Mesenchymal stem cell (in vitro differentiated cells and primary cell): ENCODE measurements around the gene ZNF207.
A peak's percentile ranks its signal among the peaks of the same experiment; 100 is the strongest.
"Not testable (repeated sequence)": the region's sequence is repeated elsewhere in the genome, so short reads cannot be mapped to it uniquely, and the experiment has no call there.

Source experiments
- DNase-seq: peaks from one replicate; pipeline ENCODE4 v3.0.0-alpha.2; 2013
- H2AFZ ChIP-seq: one replicate; pipeline ENCODE4 v1.6.1; 2013; ENCODE audit warnings: low read depth, mild to moderate bottlenecking, control low read depth, inconsistent platforms, low read length, moderate library complexity
- H2AK5ac ChIP-seq: 2 replicates; pipeline ENCODE4 v1.6.1; 2013; ENCODE audit warnings: low read length, moderate library complexity, mild to moderate bottlenecking, inconsistent platforms; ENCODE audit not compliant: severe bottlenecking
- H2BK120ac ChIP-seq: one replicate; pipeline ENCODE4 v1.6.1; 2013; ENCODE audit warnings: low read depth, mild to moderate bottlenecking, inconsistent platforms, low read length, moderate library complexity
- H2BK12ac ChIP-seq, 2 experiments: one replicate each; pipeline ENCODE4 v1.6.1; 2013; ENCODE audit warnings: inconsistent platforms in 2 of 2, low read length in 2 of 2, mild to moderate bottlenecking in 2 of 2, moderate library complexity in 2 of 2, control low read depth in 1 of 2
- H2BK15ac ChIP-seq: one replicate; pipeline ENCODE4 v1.6.1; 2013; ENCODE audit warnings: mild to moderate bottlenecking, low read depth, inconsistent platforms; ENCODE audit not compliant: poor library complexity, severe bottlenecking
- H2BK5ac ChIP-seq: 2 replicates; pipeline ENCODE4 v1.6.1; 2013; ENCODE audit warnings: low read depth, mild to moderate bottlenecking, low read length, control low read depth, inconsistent platforms; ENCODE audit not compliant: poor library complexity, severe bottlenecking
- H3K14ac ChIP-seq, 2 experiments: one replicate each; pipeline ENCODE4 v1.6.1; 2013; ENCODE audit warnings: inconsistent platforms in 2 of 2, low read length in 2 of 2, control low read depth in 1 of 2, mild to moderate bottlenecking in 1 of 2, moderate library complexity in 1 of 2
- H3K18ac ChIP-seq, 2 experiments: one replicate each; pipeline ENCODE4 v1.6.1; 2013; ENCODE audit warnings: inconsistent platforms in 2 of 2, low read length in 2 of 2, control low read depth in 1 of 2, low read depth in 1 of 2, mild to moderate bottlenecking in 1 of 2
- H3K23ac ChIP-seq, 2 experiments: one replicate each; pipeline ENCODE4 v1.6.1; 2013; ENCODE audit warnings: inconsistent platforms in 2 of 2, low read length in 2 of 2, mild to moderate bottlenecking in 2 of 2, moderate library complexity in 2 of 2, control low read depth in 1 of 2
- H3K27ac ChIP-seq: 2 replicates; pipeline ENCODE4 v1.5.1; 2013; ENCODE audit warnings: mild to moderate bottlenecking, moderate library complexity, low read length, control low read depth, inconsistent platforms; ENCODE audit not compliant: poor library complexity, severe bottlenecking
- H3K27me3 ChIP-seq, 2 experiments: 2 replicates each; pipeline versions ENCODE4 v1.6.1 to v1.7.0; 2013; ENCODE audit warnings: low read length in 2 of 2, mild to moderate bottlenecking in 2 of 2, moderate library complexity in 2 of 2, control low read depth in 1 of 2, inconsistent platforms in 1 of 2; ENCODE audit not compliant: control insufficient read depth in 1 of 2, insufficient read depth in 1 of 2
- H3K36me3 ChIP-seq, 2 experiments: 2 replicates each; pipeline versions ENCODE4 v1.6.1 to v1.7.0; 2013; ENCODE audit warnings: low read length in 2 of 2, control low read depth in 1 of 2, inconsistent platforms in 1 of 2, low read depth in 1 of 2, mild to moderate bottlenecking in 1 of 2; ENCODE audit not compliant: insufficient read depth in 2 of 2, control insufficient read depth in 1 of 2
- H3K4ac ChIP-seq, 2 experiments: one replicate each; pipeline ENCODE4 v1.6.1; 2013; ENCODE audit warnings: inconsistent platforms in 2 of 2, low read length in 2 of 2, mild to moderate bottlenecking in 2 of 2, moderate library complexity in 2 of 2, control low read depth in 1 of 2, low read depth in 1 of 2
- H3K4me1 ChIP-seq: 2 replicates; pipeline ENCODE4 v1.6.1; 2013; ENCODE audit warnings: low read depth, low read length, control low read depth; ENCODE audit not compliant: control insufficient read depth, insufficient read depth
- H3K4me2 ChIP-seq: 2 replicates; pipeline ENCODE4 v1.6.1; 2013; ENCODE audit warnings: low read length, mild to moderate bottlenecking, inconsistent platforms; ENCODE audit not compliant: poor library complexity, severe bottlenecking
- H3K4me3 ChIP-seq, 2 experiments: 2 replicates each; pipeline versions ENCODE4 v1.5.1 to v1.7.0; 2013; ENCODE audit warnings: low read length in 2 of 2, mild to moderate bottlenecking in 2 of 2, control low read depth in 1 of 2, low read depth in 1 of 2; ENCODE audit not compliant: insufficient read depth in 1 of 2
- H3K79me1 ChIP-seq: replicated peaks from 2 replicates; pipeline ENCODE4 v1.6.1; 2013; ENCODE audit warnings: mild to moderate bottlenecking, control low read depth, low read length, inconsistent platforms; ENCODE audit not compliant: poor library complexity, severe bottlenecking
- H3K9ac ChIP-seq: 2 replicates; pipeline ENCODE4 v1.7.0; 2013; ENCODE audit warnings: mild to moderate bottlenecking, low read length, moderate library complexity
- H3K9me3 ChIP-seq: 2 replicates; pipeline ENCODE4 v1.7.0; 2013; ENCODE audit warnings: mild to moderate bottlenecking, low read length; ENCODE audit not compliant: control insufficient read depth
- H4K8ac ChIP-seq: one replicate; pipeline ENCODE4 v1.6.1; 2013; ENCODE audit warnings: inconsistent platforms, mild to moderate bottlenecking, low read length, moderate library complexity
- H4K91ac ChIP-seq: one replicate; pipeline ENCODE4 v1.6.1; 2013; ENCODE audit warnings: mild to moderate bottlenecking, low read length, inconsistent platforms
- WGBS: methylation state at CpG from one replicate; pipeline ENCODE4 v1.1.7; 2013; ENCODE audit warnings: mixed read lengths; 5-methylcytosine and 5-hydroxymethylcytosine counted together

ZNF207 gene

GRCh38 chr17:32319548-32319905 lies 30.4 kb upstream of the ZNF207 start:
- H3K23ac ChIP-seq = no peak overlapping the region
- H3K4me2 ChIP-seq = no peak overlapping the region
- H3K4ac ChIP-seq = no peak overlapping the region
- no peaks in the 10 kb centered on the region for H3K9me3 ChIP-seq
- peaks cover 8% of the 10 kb centered on the region for H3K4me1 ChIP-seq
- H4K8ac ChIP-seq = no peak overlapping the region
- no peaks in the 10 kb centered on the region for H3K36me3 ChIP-seq
- no peaks in the 10 kb centered on the region for H3K79me1 ChIP-seq
- no peak overlapping the region for H4K91ac ChIP-seq
- no peak overlapping the region for H2BK5ac ChIP-seq
- no peak overlapping the region for H3K27ac ChIP-seq
- no peak overlapping the region for H2AFZ ChIP-seq
- WGBS = 19% methylated on average over 5 of the region's 5 CpGs
- no peak overlapping the region for H2BK12ac ChIP-seq
- peaks cover 17 to 26% of the 10 kb centered on the region in 2 experiments for H3K27me3 ChIP-seq
- no peak overlapping the region for H3K14ac ChIP-seq
- H2AK5ac ChIP-seq = no peak overlapping the region
- H2BK120ac ChIP-seq = no peak overlapping the region
- H3K9ac ChIP-seq = no peak overlapping the region
- no peak overlapping the region for H3K18ac ChIP-seq
- DNase-seq = peak; percentile 58
- H3K4me3 ChIP-seq = no peak overlapping the region
- H2BK15ac ChIP-seq = no peak overlapping the region

GRCh38 chr17:32320080-32320479 lies 29.9 kb upstream of the ZNF207 start:
- H3K4me1 ChIP-seq, H3K27ac ChIP-seq, DNase-seq, H3K79me1 ChIP-seq, H2BK12ac ChIP-seq, H3K9me3 ChIP-seq, H3K36me3 ChIP-seq, H3K4me2 ChIP-seq, H2BK5ac ChIP-seq, H4K8ac ChIP-seq, H3K4ac ChIP-seq, H2AK5ac ChIP-seq, H3K9ac ChIP-seq, H2BK15ac ChIP-seq, H2BK120ac ChIP-seq, H3K4me3 ChIP-seq, H3K18ac ChIP-seq, H3K23ac ChIP-seq, H2AFZ ChIP-seq, H3K14ac ChIP-seq, H4K91ac ChIP-seq: not testable (repeated sequence)
- 93% methylated on average over 4 of the region's 6 CpGs for WGBS
- H3K27me3 ChIP-seq = peaks cover 11 to 21% of the 10 kb centered on the region in 2 experiments

- H2BK15ac ChIP-seq = no peak overlapping the region
- DNase-seq = no peak
- no peaks in the 10 kb centered on the region for H3K9me3 ChIP-seq
- no peak overlapping the region for H3K18ac ChIP-seq
- no peak overlapping the region for H3K4ac ChIP-seq
- no peak overlapping the region for H4K8ac ChIP-seq
- H4K91ac ChIP-seq = no peak overlapping the region
- H2BK12ac ChIP-seq = no peak overlapping the region
- H3K27me3 ChIP-seq = peaks cover 4 to 13% of the 10 kb centered on the region in 2 experiments
- no peak overlapping the region for H2BK5ac ChIP-seq
- H3K4me3 ChIP-seq = no peak overlapping the region
- H3K27ac ChIP-seq = no peak overlapping the region
- no peak overlapping the region for H2BK120ac ChIP-seq
- H3K4me2 ChIP-seq = no peak overlapping the region
- H3K14ac ChIP-seq = no peak overlapping the region
- H3K9ac ChIP-seq = no peak overlapping the region
- no peak overlapping the region for H2AFZ ChIP-seq
- peaks cover 8% of the 10 kb centered on the region for H3K4me1 ChIP-seq
- no peak overlapping the region for H2AK5ac ChIP-seq
- no peak overlapping the region for H3K23ac ChIP-seq
- H3K36me3 ChIP-seq = no peaks in the 10 kb centered on the region
- 90% methylated on average over 15 of the region's 15 CpGs for WGBS
- no peaks in the 10 kb centered on the region for H3K79me1 ChIP-seq
Observed at GRCh38 chr17:32320847-32321246, 29.1 kb upstream of the ZNF207 start.

- Histone ChIP-seq H3K27me3 (peaks cover 0 to 2% of the 10 kb centered on the region in 2 experiments), H3K4me3 (no peak overlapping the region), H3K4me2 (no peak overlapping the region), H3K27ac (no peak overlapping the region), H2BK120ac (no peak overlapping the region), H2BK5ac (no peak overlapping the region), H2AK5ac (no peak overlapping the region), H3K4ac (no peak overlapping the region), H3K18ac (no peak overlapping the region), H4K8ac (peak overlapping the region; percentile 12), H3K4me1 (peaks cover 8% of the 10 kb centered on the region), H4K91ac (no peak overlapping the region), H3K23ac (no peak overlapping the region), H3K36me3 (no peaks in the 10 kb centered on the region), H3K9ac (no peak overlapping the region), H3K79me1 (no peaks in the 10 kb centered on the region), H2AFZ (no peak overlapping the region), H2BK15ac (no peak overlapping the region), H2BK12ac (no peak overlapping the region), H3K14ac (no peak overlapping the region), H3K9me3 (no peaks in the 10 kb centered on the region)
- no peak for DNase-seq
- WGBS = 96% methylated on average over 10 of the region's 10 CpGs
Observed at GRCh38 chr17:32323046-32323445, 26.9 kb upstream of the ZNF207 start.
